Pancreas (tissue), 10 donors: Measurements from ENCODE around the gene EMC9. TPM values are rescaled to one million over a fixed set of nuclear protein-coding genes. Genes with fewer than 3 reads are reported as not detected.
A peak's percentile ranks its signal among the peaks of the same experiment; 100 is the strongest.

Experiments used
- ATAC-seq, 4 donors: fragments of 200-7000 bp; cut with Tn5 transposase; one replicate each; pipeline versions ENCODE4 v1.8.0 to v1.9.1; 2020; ENCODE audit warnings: mild to moderate bottlenecking in 4 of 4, moderate library complexity in 4 of 4
- DNase-seq, 6 donors: peaks; one replicate each; pipeline ENCODE4 v3.0.0-alpha.2; 2020
- FAIRE-seq: peaks from 2 replicates; lab custom pipeline; 2012; peaks lifted over from hg19 to GRCh38; lab: Jason Lieb, UNC
- H3K27ac ChIP-seq, 4 donors: fragments of 200-600 bp; sonication (generic); 1 replicate in 3 of 4; 2 replicates in 1 of 4; pipeline versions ENCODE4 v1.5.0 to v1.8.0; 2020
- H3K27me3 ChIP-seq, 4 donors: fragments of 200-600 bp; one replicate each; pipeline ENCODE4 v1.8.0; 2021
- H3K36me3 ChIP-seq, 3 donors: fragments of 200-600 bp; sonication (generic) in 1 of 3; one replicate each; pipeline versions ENCODE4 v1.5.0 to v1.8.0; 2020 to 2021
- H3K4me1 ChIP-seq, 3 donors: fragments of 200-600 bp; one replicate each; pipeline ENCODE4 v1.8.0; 2021
- H3K4me3 ChIP-seq, 4 donors: fragments of 200-600 bp; sonication (generic) in 2 of 4; one replicate each; pipeline versions ENCODE4 v1.5.0 to v1.8.0; 2020 to 2021
- H3K9me3 ChIP-seq, 4 donors: fragments of 200-600 bp; one replicate each; pipeline ENCODE4 v1.8.0; 2021
- WGBS, 2 donors: extraction: QIAGEN DNeasy Blood & Tissue Kit; methylation state at CpG; one replicate each; pipeline ENCODE4 v1.1.7; 2013; 5-methylcytosine and 5-hydroxymethylcytosine counted together
- intact Hi-C, 3 donors: fragments of 100-400 bp; cut with DNase I; formaldehyde crosslinking; loops; one replicate each; pipeline versions ENCODE4 v1.11.1 to v1.14.2; 2022
- polyA plus RNA-seq, 2 donors: library from polyadenylated mRNA; stranded (reverse); fragments of 200-250 nt; gene quantifications; one replicate each; pipeline ENCODE4 v1.2.3, GENCODE V29; 2013
- total RNA-seq, 6 donors: library from RNA; stranded (reverse); fragmentation: NEBNext Ultra II Directional in 4 of 6; extraction: Animal tissue kit (Norgen Biotek cat#: 25700) in 4 of 6; gene quantifications; one replicate each; pipeline versions ENCODE4 v1.2.1 to v1.2.4, GENCODE V29; 2021 to 2023
- TF ChIP-seq, protein P1 (sequence below), 4 donors: fragments of 200-600 bp; sonication (generic) in 3 of 4; IDR thresholded peaks; one replicate each; pipeline versions ENCODE4 v1.5.0 to v1.8.0; 2021; ENCODE audit warnings: antibody characterized with exemption in 4 of 4
- donor health status: healthy with polysubstance abuse.
- donor health status: DM: no; HTN: no; CAD: no; lungs with moderate emphysema.
- donor health status: DM: no; HTN: no; CAD: no.
- donor health status: control.
- donor health status: control.
- donor health status: Bipolar disorder and iron deficiency.
- donor health status: DM: yes; HTN: yes; CAD: no.
- donor health status: DM: no; HTN: no; CAD: no.
- donor health status: DM: no; HTN: no; CAD: no.
- donor health status: DM: yes; HTN: yes; CAD: no.

The EMC9 gene
- total and polyA plus RNA-seq, 8 donors: 8.1 to 72.6 (median 14.1) TPM

DNA sequence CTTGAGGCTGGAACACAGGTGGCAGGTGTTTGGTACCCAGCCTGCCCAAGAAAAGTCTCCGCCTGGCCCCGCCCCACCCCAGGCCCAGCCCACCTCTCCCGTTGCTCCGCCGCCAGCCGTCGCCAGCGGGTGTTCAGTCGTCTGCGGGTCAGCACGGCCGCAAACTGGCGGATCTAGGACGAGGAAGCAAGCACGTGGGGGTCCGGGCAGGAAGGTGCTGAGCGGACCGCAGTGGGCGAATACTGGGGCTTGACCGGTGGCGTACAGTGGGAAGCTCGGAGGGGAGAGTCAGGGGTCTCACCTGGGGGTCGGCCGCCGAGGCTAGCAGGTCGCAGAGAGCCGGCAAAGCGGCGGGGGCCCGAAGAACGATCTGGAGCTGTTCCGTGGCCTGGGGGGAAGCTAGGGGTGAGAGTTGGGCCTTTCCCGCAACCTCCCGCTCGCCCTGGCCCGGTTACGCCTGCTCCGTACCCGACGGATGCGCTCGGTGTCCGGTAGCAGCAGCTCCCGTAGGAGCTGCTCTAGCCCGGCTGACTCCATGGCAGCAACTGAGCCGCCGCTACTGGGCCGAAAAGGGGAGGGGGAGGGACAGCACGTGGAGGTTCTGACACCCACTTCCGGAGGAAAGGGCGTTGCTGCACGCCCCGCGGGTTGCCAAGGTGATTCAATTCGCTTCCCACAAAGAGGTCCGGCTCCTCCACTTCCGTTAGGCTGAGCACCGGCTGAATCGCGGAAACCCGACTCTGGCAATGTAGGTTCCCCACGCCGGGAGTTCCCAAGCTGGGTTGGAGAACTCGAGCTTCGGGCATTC is 47.1 kb upstream of the EMC9 start, which contains the start of gene IPO4:
Gene IPO4, minus strand, starts transcription at position 566 of the 808 bp plus-strand sequence. Its CDS starts 29 bp downstream, at position 537.
- Histone ChIP-seq H3K4me1 (peaks cover 0 to 11% (median 9%) of the 10 kb centered on the region in 3 donors), H3K27me3 (no peaks in the 10 kb centered on the region), H3K27ac (peak within 1 kb of the TSS; percentile 26 to 80 (median 66)), H3K4me3 (peak within 1 kb of the TSS; percentile 48 to 89 (median 64)), H3K9me3 (no peaks in the 10 kb centered on the region), H3K36me3 (peaks cover 3 to 31% (median 22%) of the 10 kb centered on the region in 3 donors)
- FAIRE-seq (no peak), DNase-seq (peak; percentile 88 to 98 (median 96)), ATAC-seq (peak; percentile 95 to 98 (median 96))
- TF ChIP-seq, protein P1, sequence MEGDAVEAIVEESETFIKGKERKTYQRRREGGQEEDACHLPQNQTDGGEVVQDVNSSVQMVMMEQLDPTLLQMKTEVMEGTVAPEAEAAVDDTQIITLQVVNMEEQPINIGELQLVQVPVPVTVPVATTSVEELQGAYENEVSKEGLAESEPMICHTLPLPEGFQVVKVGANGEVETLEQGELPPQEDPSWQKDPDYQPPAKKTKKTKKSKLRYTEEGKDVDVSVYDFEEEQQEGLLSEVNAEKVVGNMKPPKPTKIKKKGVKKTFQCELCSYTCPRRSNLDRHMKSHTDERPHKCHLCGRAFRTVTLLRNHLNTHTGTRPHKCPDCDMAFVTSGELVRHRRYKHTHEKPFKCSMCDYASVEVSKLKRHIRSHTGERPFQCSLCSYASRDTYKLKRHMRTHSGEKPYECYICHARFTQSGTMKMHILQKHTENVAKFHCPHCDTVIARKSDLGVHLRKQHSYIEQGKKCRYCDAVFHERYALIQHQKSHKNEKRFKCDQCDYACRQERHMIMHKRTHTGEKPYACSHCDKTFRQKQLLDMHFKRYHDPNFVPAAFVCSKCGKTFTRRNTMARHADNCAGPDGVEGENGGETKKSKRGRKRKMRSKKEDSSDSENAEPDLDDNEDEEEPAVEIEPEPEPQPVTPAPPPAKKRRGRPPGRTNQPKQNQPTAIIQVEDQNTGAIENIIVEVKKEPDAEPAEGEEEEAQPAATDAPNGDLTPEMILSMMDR (IDR thresholded peaks at IDR 0.05): no peak
- 0% methylated on average over 58 to 65 of the region's 65 CpGs for whole genome bisulfite sequencing, 2 donors
- intact Hi-C loops: no loop called here

DNA sequence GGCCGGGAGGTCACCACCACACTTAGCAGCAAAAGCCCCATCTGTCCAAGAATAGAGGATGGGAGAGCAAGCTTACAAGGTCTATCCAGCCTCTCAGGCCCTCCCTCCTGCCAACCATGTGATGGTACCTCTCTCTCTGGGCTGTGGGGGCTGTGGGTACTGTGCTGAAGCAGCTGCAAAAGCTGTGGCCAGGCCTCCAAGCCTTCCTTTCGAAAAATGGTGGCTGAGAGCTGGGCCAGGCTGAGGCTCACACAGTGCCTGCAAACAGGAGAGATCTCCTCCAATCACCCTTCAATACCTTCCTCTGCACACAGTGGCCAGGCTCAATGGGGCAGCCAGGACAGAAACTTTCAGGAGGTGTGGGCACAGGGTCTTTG is 46.1 kb upstream of the EMC9 start:
- 68 to 74% methylated on average over 2 of the region's 2 CpGs for WGBS, 2 donors
- TF ChIP-seq, protein P1 (IDR thresholded peaks at IDR 0.05): no peak
- no peaks in the 10 kb centered on the region for H3K27me3 ChIP-seq
- H3K36me3 ChIP-seq: peaks cover 3 to 36% (median 26%) of the 10 kb centered on the region in 3 donors
- peak overlapping the region in 1 of 4 donors; percentile 62 for H3K27ac ChIP-seq
- DNase-seq: peak in 1 of 6 donors; percentile 51
- intact Hi-C loops: no loop called here
- peak overlapping the region in 2 of 4 donors; percentile 56 to 71 for H3K4me3 ChIP-seq
- no peak for FAIRE-seq
- ATAC-seq: no peak
- peaks cover 0 to 11% (median 9%) of the 10 kb centered on the region in 3 donors for H3K4me1 ChIP-seq
- H3K9me3 ChIP-seq: no peaks in the 10 kb centered on the region

DNA sequence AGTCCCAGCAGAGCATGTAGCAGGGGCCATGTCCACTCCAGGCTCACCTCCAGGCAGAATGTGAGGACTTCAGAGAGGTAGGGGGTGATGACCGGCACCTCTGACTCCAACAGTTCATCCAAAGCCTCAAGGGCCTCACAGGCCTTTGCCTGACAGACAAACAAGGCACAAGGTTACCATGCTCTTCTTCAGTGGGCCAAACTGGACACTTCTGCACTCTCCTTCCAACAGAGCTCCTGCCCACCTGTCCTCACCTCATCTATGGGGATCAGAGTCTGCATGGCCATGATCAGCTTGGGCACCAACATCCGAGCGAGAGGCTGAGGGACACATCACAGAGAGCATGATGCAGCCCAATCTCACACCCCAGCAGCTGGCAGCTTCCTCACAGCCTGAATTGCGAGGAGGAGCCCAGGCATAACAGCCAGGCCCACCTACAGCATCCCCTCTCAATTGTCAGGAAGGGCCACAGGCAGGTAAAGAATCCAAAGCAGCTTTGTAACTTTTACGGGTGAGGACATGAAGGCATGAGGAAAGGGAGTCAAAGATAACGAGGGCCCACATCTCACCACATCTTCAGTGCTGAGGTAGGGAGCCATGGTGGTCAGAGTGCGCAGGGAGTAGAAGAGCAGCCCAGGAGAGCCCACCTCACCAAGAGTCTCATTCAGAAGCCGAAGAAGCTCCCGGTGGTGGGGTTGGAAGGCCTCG is 45.6 kb upstream of the EMC9 start:
- intact Hi-C loops: no loop called here
- Histone ChIP-seq H3K27ac (no peak overlapping the region), H3K27me3 (no peaks in the 10 kb centered on the region), H3K4me1 (peaks cover 0 to 11% (median 9%) of the 10 kb centered on the region in 3 donors), H3K9me3 (no peaks in the 10 kb centered on the region), H3K36me3 (peaks cover 3 to 37% (median 26%) of the 10 kb centered on the region in 3 donors), H3K4me3 (no peak overlapping the region)
- WGBS, 2 donors: 81 to 89% methylated on average over 10 of the region's 10 CpGs
- TF ChIP-seq, protein P1 (IDR thresholded peaks at IDR 0.05): no peak
- FAIRE-seq (no peak), DNase-seq (peak in 1 of 6 donors; percentile 24), ATAC-seq (no peak)

DNA sequence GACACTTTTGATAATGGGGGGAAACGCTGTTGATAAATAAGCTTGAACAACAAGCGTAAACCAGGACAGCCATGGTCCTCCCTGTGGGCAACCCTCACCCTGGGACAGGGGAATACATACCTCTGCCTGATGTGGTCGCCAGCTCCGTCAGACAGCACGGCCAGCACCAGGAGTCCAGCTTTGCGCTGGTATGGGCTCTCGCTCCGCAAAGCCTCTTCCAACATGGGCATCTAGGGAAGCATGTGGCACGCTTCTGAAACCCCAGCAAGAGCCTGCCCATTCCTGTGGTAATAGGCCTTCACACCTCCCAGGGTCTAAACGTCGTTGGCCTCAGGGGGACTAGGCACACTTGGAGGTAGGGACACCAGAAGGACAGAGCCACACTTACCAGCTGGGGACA is 44.4 kb upstream of the EMC9 start:
- no peak overlapping the region for H3K27ac ChIP-seq
- DNase-seq (peak in 1 of 6 donors; percentile 43), ATAC-seq (no peak), FAIRE-seq (no peak)
- H3K4me1 ChIP-seq: peaks cover 0 to 11% (median 9%) of the 10 kb centered on the region in 3 donors
- H3K4me3 ChIP-seq: no peak overlapping the region
- TF ChIP-seq, protein P1 (IDR thresholded peaks at IDR 0.05): no peak
- H3K36me3 ChIP-seq: peaks cover 3 to 47% (median 27%) of the 10 kb centered on the region in 3 donors
- intact Hi-C loops: no loop called here
- WGBS, 2 donors: 86 to 92% methylated on average over 11 of the region's 11 CpGs
- no peaks in the 10 kb centered on the region for H3K27me3 ChIP-seq
- H3K9me3 ChIP-seq: no peaks in the 10 kb centered on the region
